ENCODE data around the gene TUFT1. TPM values are rescaled to one million over a fixed set of nuclear protein-coding genes. Genes with fewer than 3 reads are reported as not detected.

TUFT1 gene
- total and polyA plus RNA-seq, 9 of the 15 experiments (the other 6 are each of a cell fraction or from before 2014, with no cell fraction given), result 0.54 to 2.0 (median 1.7) TPM

- H4K20me1 ChIP-seq (replicated peaks; ENCODE audit: control insufficient read depth, insufficient read depth, low read length), result no peaks in the 10 kb centered on the region
- POLR2A ChIA-PET, result no interaction called here
- no peaks in the 10 kb centered on the region for H3K36me3 ChIP-seq (ENCODE audit: control insufficient read depth, insufficient read depth, low read length)
- no peak overlapping the region for H3K4me2 ChIP-seq (ENCODE audit: insufficient read depth, low read length)
- in situ Hi-C loops (cut with MboI) (no loop called here), intact Hi-C loops (cut with micrococcal nuclease) (no loop called here)
- BruUV-seq (replicated peaks), result no TSS peak
- no peak overlapping the region for H3K27ac ChIP-seq (ENCODE audit: extremely low read depth, low read depth, low read length)
- peaks cover 0 to 7% of the 10 kb centered on the region in 2 experiments; a peak in 3 of 5 replicates for H3K4me1 ChIP-seq (replicated peaks in 1 of 2; ENCODE audit: control insufficient read depth in 2 of 2, insufficient read depth in 2 of 2, low read length in 2 of 2)
- H3K27me3 ChIP-seq (ENCODE audit: control insufficient read depth in 2 of 2, insufficient read depth in 2 of 2, low read length in 2 of 2), result peaks cover 4 to 8% of the 10 kb centered on the region in 2 experiments; a peak in 3 of 5 replicates
- DNase-seq (ENCODE audit: extremely low read depth in 1 of 4, low spot score in 3 of 4) (peak; percentile 32 to 46 (median 39)), ATAC-seq (peak; percentile 86), FAIRE-seq (peak; percentile 23)
- WGBS (ENCODE audit: insufficient coverage, low coverage, missing lambda C conversion rate), result 23% methylated on average over 5 of the region's 10 CpGs
- no peak overlapping the region for H3K4me3 ChIP-seq
- H2AFZ ChIP-seq (ENCODE audit: low read depth, low read length), result peak overlapping the region; percentile 45; the same call in 1 of the 2 replicates
- H3K9me3 ChIP-seq (replicated peaks; ENCODE audit: control insufficient read depth, insufficient read depth, low read depth, low read length), result no peaks in the 10 kb centered on the region; the same call in 1 of the 2 replicates
- H3K9ac ChIP-seq (ENCODE audit: insufficient read depth in 1 of 2, low read depth in 2 of 2, low read length in 2 of 2), result no peak overlapping the region
- CTCF ChIA-PET (ENCODE audit: low intra/inter-chr PET ratio), result no interaction called here
- H3K79me2 ChIP-seq (ENCODE audit: control insufficient read depth, insufficient read depth, low read length), result no peaks in the 10 kb centered on the region
- no peaks in the 10 kb centered on the region for H3K9me1 ChIP-seq (ENCODE audit: control insufficient read depth, insufficient read depth, low read length)
- TF ChIP-seq, protein P1, sequence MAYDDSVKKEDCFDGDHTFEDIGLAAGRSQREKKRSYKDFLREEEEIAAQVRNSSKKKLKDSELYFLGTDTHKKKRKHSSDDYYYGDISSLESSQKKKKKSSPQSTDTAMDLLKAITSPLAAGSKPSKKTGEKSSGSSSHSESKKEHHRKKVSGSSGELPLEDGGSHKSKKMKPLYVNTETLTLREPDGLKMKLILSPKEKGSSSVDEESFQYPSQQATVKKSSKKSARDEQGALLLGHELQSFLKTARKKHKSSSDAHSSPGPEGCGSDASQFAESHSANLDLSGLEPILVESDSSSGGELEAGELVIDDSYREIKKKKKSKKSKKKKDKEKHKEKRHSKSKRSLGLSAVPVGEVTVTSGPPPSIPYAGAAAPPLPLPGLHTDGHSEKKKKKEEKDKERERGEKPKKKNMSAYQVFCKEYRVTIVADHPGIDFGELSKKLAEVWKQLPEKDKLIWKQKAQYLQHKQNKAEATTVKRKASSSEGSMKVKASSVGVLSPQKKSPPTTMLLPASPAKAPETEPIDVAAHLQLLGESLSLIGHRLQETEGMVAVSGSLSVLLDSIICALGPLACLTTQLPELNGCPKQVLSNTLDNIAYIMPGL (CRISPR knock-in tag; IDR thresholded peaks at IDR 0.05), result no peak
- TF ChIP-seq LCOR (CRISPR knock-in tag; IDR thresholded peaks at IDR 0.05) (no peak), ZNF316 (IDR thresholded peaks at IDR 0.05) (peak; percentile 22), GABPB1 (CRISPR knock-in tag; IDR thresholded peaks at IDR 0.05) (no peak), ZNF384 (IDR thresholded peaks at IDR 0.05; ENCODE audit: low read depth, low read length) (peak; percentile 87), CTCFL (IDR thresholded peaks at IDR 0.05; ENCODE audit: borderline replicate concordance, insufficient read depth, low read depth, low read length, poor library complexity, severe bottlenecking) (peak; percentile 50), SRSF1 (IDR thresholded peaks at IDR 0.05; ENCODE audit: low read depth, low read length) (no peak), ELF1 (tag; IDR thresholded peaks at IDR 0.05) (peak; percentile 57; the same call in 1 of the 2 replicates), RFX1 (IDR thresholded peaks at IDR 0.05) (0 out of 2 replicates have a peak, but pooled peaks have one; percentile 29), CTCF (IDR thresholded peaks at IDR 0.05 in 2 of 3, conservative IDR thresholded peaks at IDR 0.05 in 1 of 3; ENCODE audit: insufficient read depth in 2 of 3, low read depth in 1 of 3, low read length in 3 of 3) (peak; percentile 33 to 49 (median 35); a peak in 4 of 6 replicates), HDAC2 (IDR thresholded peaks at IDR 0.05) (no peak), ESRRA (IDR thresholded peaks at IDR 0.05; ENCODE audit: borderline replicate concordance, low read depth) (peak; percentile 74; the same call in 1 of the 2 replicates)
- TF ChIP-seq, protein P2, sequence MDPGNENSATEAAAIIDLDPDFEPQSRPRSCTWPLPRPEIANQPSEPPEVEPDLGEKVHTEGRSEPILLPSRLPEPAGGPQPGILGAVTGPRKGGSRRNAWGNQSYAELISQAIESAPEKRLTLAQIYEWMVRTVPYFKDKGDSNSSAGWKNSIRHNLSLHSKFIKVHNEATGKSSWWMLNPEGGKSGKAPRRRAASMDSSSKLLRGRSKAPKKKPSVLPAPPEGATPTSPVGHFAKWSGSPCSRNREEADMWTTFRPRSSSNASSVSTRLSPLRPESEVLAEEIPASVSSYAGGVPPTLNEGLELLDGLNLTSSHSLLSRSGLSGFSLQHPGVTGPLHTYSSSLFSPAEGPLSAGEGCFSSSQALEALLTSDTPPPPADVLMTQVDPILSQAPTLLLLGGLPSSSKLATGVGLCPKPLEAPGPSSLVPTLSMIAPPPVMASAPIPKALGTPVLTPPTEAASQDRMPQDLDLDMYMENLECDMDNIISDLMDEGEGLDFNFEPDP (CRISPR knock-in tag; IDR thresholded peaks at IDR 0.05), result no peak
- TF ChIP-seq, protein P3, sequence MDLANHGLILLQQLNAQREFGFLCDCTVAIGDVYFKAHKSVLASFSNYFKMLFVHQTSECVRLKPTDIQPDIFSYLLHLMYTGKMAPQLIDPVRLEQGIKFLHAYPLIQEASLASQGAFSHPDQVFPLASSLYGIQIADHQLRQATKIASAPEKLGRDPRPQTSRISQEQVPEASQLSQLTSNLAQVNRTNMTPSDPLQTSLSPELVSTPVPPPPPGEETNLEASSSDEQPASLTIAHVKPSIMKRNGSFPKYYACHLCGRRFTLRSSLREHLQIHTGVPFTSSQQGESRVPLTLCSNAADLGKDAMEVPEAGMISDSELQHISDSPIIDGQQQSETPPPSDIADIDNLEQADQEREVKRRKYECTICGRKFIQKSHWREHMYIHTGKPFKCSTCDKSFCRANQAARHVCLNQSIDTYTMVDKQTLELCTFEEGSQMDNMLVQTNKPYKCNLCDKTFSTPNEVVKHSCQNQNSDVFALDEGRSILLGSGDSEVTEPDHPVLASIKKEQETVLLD (IDR thresholded peaks at IDR 0.05), result no peak
These were observed 38.6 kb upstream of the TUFT1 start for GRCh38 chr1:151501474-151501873.

Measured in K562 (cell line).